Common myeloid progenitor, CD34-positive (primary cell): ENCODE results near the gene SOHLH2.

ENCODE experiments used
- CTCF ChIA-PET: fragments of 350-600 bp; sonication (Branson Sonifier 250); formaldehyde crosslinking; loops from one replicate; lab custom pipeline; 2021; ENCODE audit warnings: antibody characterized with exemption; lab: Charles Lee
- POLR2A ChIA-PET: fragments of 350-600 bp; sonication (Branson Sonifier 250); formaldehyde crosslinking; loops from one replicate; lab custom pipeline; 2021; ENCODE audit warnings: antibody characterized with exemption; lab: Charles Lee
- DNase-seq, 3 donors: peaks; one replicate each; pipeline versions ENCODE4 v3.0.0 to v3.0.0-alpha.2; 2013
- H3K27ac ChIP-seq, 2 experiments: 1 replicate in 1 of 2; 2 replicates in 1 of 2; pipeline ENCODE4 v1.7.0; 2013; ENCODE audit warnings: inconsistent platforms in 2 of 2, low read length in 2 of 2, mild to moderate bottlenecking in 2 of 2, low read depth in 1 of 2, moderate library complexity in 1 of 2; ENCODE audit not compliant: severe bottlenecking in 2 of 2, insufficient read depth in 1 of 2, poor library complexity in 1 of 2
- H3K27me3 ChIP-seq, 5 experiments: replicated peaks in 2 of 5; 1 replicate in 3 of 5; 2 replicates in 2 of 5; pipeline versions ENCODE4 v1.6.1 to v1.7.0; 2013; ENCODE audit warnings: low read length in 4 of 5, mild to moderate bottlenecking in 2 of 5, moderate library complexity in 2 of 5, inconsistent platforms in 1 of 5; ENCODE audit not compliant: insufficient read depth in 5 of 5, control insufficient read depth in 4 of 5
- H3K36me3 ChIP-seq, 4 experiments: 1 replicate in 2 of 4; 2 replicates in 2 of 4; pipeline versions ENCODE4 v1.6.1 to v1.7.0; 2013; ENCODE audit warnings: low read length in 3 of 4, control low read depth in 1 of 4, mild to moderate bottlenecking in 1 of 4; ENCODE audit not compliant: control insufficient read depth in 4 of 4, insufficient read depth in 4 of 4
- H3K4me1 ChIP-seq, 4 experiments: 1 replicate in 3 of 4; 2 replicates in 1 of 4; pipeline versions ENCODE4 v1.6.1 to v1.7.1; 2013; ENCODE audit warnings: low read length in 3 of 4, mild to moderate bottlenecking in 3 of 4, control low read depth in 1 of 4, inconsistent platforms in 1 of 4, moderate library complexity in 1 of 4; ENCODE audit not compliant: control insufficient read depth in 4 of 4, insufficient read depth in 4 of 4; ENCODE audit errors: control extremely low read depth in 1 of 4
- H3K4me3 ChIP-seq, 7 experiments: 1 replicate in 4 of 7; 2 replicates in 3 of 7; pipeline versions ENCODE4 v1.5.1 to v1.7.0; 2013; ENCODE audit warnings: mild to moderate bottlenecking in 7 of 7, low read length in 6 of 7, moderate library complexity in 6 of 7, inconsistent platforms in 2 of 7, low read depth in 2 of 7, control low read depth in 1 of 7; ENCODE audit not compliant: insufficient read depth in 4 of 7, control insufficient read depth in 1 of 7; ENCODE audit errors: extremely low read depth in 1 of 7
- H3K9me3 ChIP-seq, 5 experiments: 1 replicate in 4 of 5; 2 replicates in 1 of 5; pipeline versions ENCODE4 v1.6.1 to v1.7.1; 2013; ENCODE audit warnings: low read length in 4 of 5, mild to moderate bottlenecking in 2 of 5, inconsistent platforms in 1 of 5, low read depth in 1 of 5, moderate library complexity in 1 of 5; ENCODE audit not compliant: control insufficient read depth in 4 of 5, insufficient read depth in 2 of 5; ENCODE audit errors: control extremely low read depth in 1 of 5
- WGBS: methylation state at CpG from one replicate; pipeline ENCODE4 v1.1.5; 2013; ENCODE audit not compliant: insufficient coverage; 5-methylcytosine and 5-hydroxymethylcytosine counted together

SOHLH2 gene

GRCh38 chr13:36130193-36130551 is 84.2 kb downstream of the SOHLH2 start:
- POLR2A ChIA-PET, result no interaction called here
- no peak for DNase-seq
- Histone ChIP-seq H3K36me3 (no peaks in the 10 kb centered on the region), H3K27me3 (peaks cover 8 to 78% (median 31%) of the 10 kb centered on the region in 5 experiments), H3K4me1 (peaks cover 0 to 11% (median 9%) of the 10 kb centered on the region in 4 experiments), H3K9me3 (no peaks in the 10 kb centered on the region), H3K4me3 (peak overlapping the region in 3 of 7 experiments; percentile 22 to 60 (median 48)), H3K27ac (no peak overlapping the region)
- CTCF ChIA-PET, result interaction anchor here (0.6 kb wide), 1 partner anchor 1230 kb away, joined by 5 read pairs; no protein-coding TSS in a partner anchor
- 17% methylated on average over 12 of the region's 13 CpGs for WGBS

- Histone ChIP-seq H3K27me3 (peaks cover 8 to 74% (median 31%) of the 10 kb centered on the region in 5 experiments), H3K36me3 (no peaks in the 10 kb centered on the region), H3K9me3 (no peaks in the 10 kb centered on the region), H3K27ac (no peak overlapping the region), H3K4me1 (peaks cover 0 to 11% (median 9%) of the 10 kb centered on the region in 4 experiments), H3K4me3 (no peak overlapping the region)
- ChIA-PET POLR2A (no interaction called here), CTCF (no interaction called here)
- no peak for DNase-seq
- WGBS, result 96% methylated on average over 3 of the region's 4 CpGs
Measured at GRCh38 chr13:36129539-36129938, 84.8 kb downstream of the SOHLH2 start.

- Histone ChIP-seq H3K4me3 (no peak overlapping the region), H3K27me3 (peaks cover 8 to 52% (median 21%) of the 10 kb centered on the region in 5 experiments), H3K9me3 (no peaks in the 10 kb centered on the region), H3K36me3 (no peaks in the 10 kb centered on the region), H3K4me1 (peaks cover 0 to 10% (median 7%) of the 10 kb centered on the region in 4 experiments), H3K27ac (no peak overlapping the region)
- no peak for DNase-seq
- WGBS, result 95% methylated on average over 3 of the region's 3 CpGs
- ChIA-PET CTCF (no interaction called here), POLR2A (no interaction called here)
Measured at GRCh38 chr13:36126491-36126890, 87.9 kb downstream of the SOHLH2 start.

GRCh38 chr13:36125841-36126240 is 88.5 kb downstream of the SOHLH2 start:
- Histone ChIP-seq H3K27me3 (peaks cover 8 to 47% (median 21%) of the 10 kb centered on the region in 5 experiments), H3K4me1 (peaks cover 0 to 7% (median 4%) of the 10 kb centered on the region in 4 experiments), H3K9me3 (no peaks in the 10 kb centered on the region), H3K36me3 (no peaks in the 10 kb centered on the region), H3K27ac (no peak overlapping the region), H3K4me3 (no peak overlapping the region)
- CTCF ChIA-PET, result no interaction called here
- WGBS, result 89% methylated on average over 18 of the region's 28 CpGs
- DNase-seq, result no peak
- POLR2A ChIA-PET, result no interaction called here

- 84% methylated on average over 6 of the region's 6 CpGs for WGBS
- H3K4me3 ChIP-seq, result no peak overlapping the region
- H3K27ac ChIP-seq, result no peak overlapping the region
- ChIA-PET POLR2A (no interaction called here), CTCF (no interaction called here)
- no peaks in the 10 kb centered on the region for H3K9me3 ChIP-seq
- H3K36me3 ChIP-seq, result no peaks in the 10 kb centered on the region
- no peaks in the 10 kb centered on the region for H3K4me1 ChIP-seq
- peaks cover under 1 to 32% (median 10%) of the 10 kb centered on the region in 5 experiments for H3K27me3 ChIP-seq
- no peak for DNase-seq
Measured at GRCh38 chr13:36124236-36124822, 90.0 kb downstream of the SOHLH2 start.
